GM19193 (cell line): Measurements from ENCODE around the gene MLXIPL.

Experiments used
- POLR2A ChIP-seq: IDR thresholded peaks from 4 replicates; pipeline ENCODE4 v1.6.1; 2011; ENCODE audit not compliant: insufficient read depth, insufficient read length; ENCODE audit errors: extremely low read depth

MLXIPL gene

GRCh38 chr7:73648593-73649332 lies 24.4 kb upstream of the MLXIPL start:
- no peak for TF ChIP-seq POLR2A

- TF ChIP-seq POLR2A, result no peak
These were observed 23.6 kb upstream of the MLXIPL start for GRCh38 chr7:73647725-73648592.

GRCh38 chr7:73646785-73647724 lies 22.7 kb upstream of the MLXIPL start:
- TF ChIP-seq POLR2A, result no peak

GRCh38 chr7:73645643-73646174 lies 21.4 kb upstream of the MLXIPL start:
- TF ChIP-seq POLR2A, result no peak

- TF ChIP-seq POLR2A, result no peak
These were observed 20.5 kb upstream of the MLXIPL start for GRCh38 chr7:73644688-73645286.

- TF ChIP-seq POLR2A, result no peak
These were observed 18.5 kb upstream of the MLXIPL start for GRCh38 chr7:73642834-73643233.

GRCh38 chr7:73638911-73639310 lies 14.6 kb upstream of the MLXIPL start:
- no peak for TF ChIP-seq POLR2A

- no peak for TF ChIP-seq POLR2A
These were observed 11.3 kb upstream of the MLXIPL start for GRCh38 chr7:73635428-73636200.

GRCh38 chr7:73633844-73634243 lies 9.5 kb upstream of the MLXIPL start:
- no peak for TF ChIP-seq POLR2A

GRCh38 chr7:73633323-73633722 lies 9.0 kb upstream of the MLXIPL start:
- no peak for TF ChIP-seq POLR2A

GRCh38 chr7:73631558-73631957 lies 7.2 kb upstream of the MLXIPL start:
- no peak for TF ChIP-seq POLR2A

GRCh38 chr7:73628504-73628903 lies 4.2 kb upstream of the MLXIPL start:
- TF ChIP-seq POLR2A, result no peak

GRCh38 chr7:73626814-73627213 lies 2.5 kb upstream of the MLXIPL start:
- TF ChIP-seq POLR2A, result no peak
